Lung microvascular endothelial cell (primary cell): ENCODE data around the gene DESI2. TPM values are rescaled to one million over a fixed set of nuclear protein-coding genes. Genes with fewer than 3 reads are reported as not detected.

Source experiments
- DNase-seq, 2 donors: peaks; one replicate each; pipeline versions ENCODE4 v3.0.0 to v3.0.0-alpha.2; 2010; ENCODE audit warnings: low read depth in 2 of 2
- total RNA-seq: library from RNA; depleted of rRNA; stranded (reverse); fragments of >200 nt; gene quantifications from 2 replicates; pipeline ENCODE4 v1.2.1, GENCODE V29; 2014

DESI2 gene
- total RNA-seq = 38.9 and 41.2 TPM in 2 replicates

- peak; percentile 100 for DNase-seq
Measured at GRCh38 chr1:244652623-244653438, at the start of gene DESI2. TSS of gene DESI2 (plus strand) at chr1:244653126. CDS start at chr1:244653314, 188 bp downstream.

DNA sequence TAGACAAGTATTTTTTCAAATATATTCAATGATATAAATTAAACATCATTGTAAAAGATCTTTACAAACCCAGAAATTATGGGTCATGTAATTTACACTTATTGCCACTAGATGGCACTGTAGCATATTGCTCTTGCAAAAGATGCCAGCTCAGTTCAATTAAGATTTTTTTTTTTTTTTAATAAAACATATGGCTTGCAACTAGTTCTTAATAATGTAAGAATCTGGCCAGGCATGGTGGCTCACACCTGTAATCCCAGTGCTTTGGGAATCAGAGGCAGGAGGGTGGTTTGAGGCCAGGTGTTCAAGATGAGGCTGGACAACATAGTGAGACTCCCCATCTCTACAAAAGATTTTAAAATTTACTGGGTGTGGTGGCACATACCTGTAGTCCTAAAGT lies 49.4 kb upstream of the DESI2 start:
- DNase-seq = peak; percentile 49 to 57

DNA sequence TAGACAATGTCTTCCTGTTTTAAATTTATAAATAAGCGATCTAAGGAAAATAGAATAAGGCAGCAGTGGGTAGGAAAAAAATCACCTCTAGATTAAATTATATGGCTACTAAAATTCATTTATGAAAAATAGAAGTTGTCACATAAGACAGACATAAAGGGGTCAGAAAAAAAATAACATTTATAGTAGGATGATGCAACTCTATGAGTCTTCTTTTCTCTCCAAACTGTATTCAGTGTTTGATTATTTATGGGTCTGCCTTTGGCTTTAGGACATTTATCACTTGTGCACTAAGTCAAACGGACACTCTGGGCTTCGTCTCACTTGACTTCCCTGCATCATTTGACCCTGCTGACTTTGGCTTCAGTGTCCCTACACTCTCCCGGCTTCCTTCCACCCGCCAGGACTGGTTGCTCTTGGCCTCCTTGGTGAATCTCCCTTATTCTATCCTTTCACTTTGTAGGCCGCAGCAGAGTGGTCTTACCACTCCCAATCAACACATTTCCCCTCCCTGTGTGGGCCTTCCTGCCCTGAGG lies 47.0 kb upstream of the DESI2 start:
- no peak for DNase-seq

DNA sequence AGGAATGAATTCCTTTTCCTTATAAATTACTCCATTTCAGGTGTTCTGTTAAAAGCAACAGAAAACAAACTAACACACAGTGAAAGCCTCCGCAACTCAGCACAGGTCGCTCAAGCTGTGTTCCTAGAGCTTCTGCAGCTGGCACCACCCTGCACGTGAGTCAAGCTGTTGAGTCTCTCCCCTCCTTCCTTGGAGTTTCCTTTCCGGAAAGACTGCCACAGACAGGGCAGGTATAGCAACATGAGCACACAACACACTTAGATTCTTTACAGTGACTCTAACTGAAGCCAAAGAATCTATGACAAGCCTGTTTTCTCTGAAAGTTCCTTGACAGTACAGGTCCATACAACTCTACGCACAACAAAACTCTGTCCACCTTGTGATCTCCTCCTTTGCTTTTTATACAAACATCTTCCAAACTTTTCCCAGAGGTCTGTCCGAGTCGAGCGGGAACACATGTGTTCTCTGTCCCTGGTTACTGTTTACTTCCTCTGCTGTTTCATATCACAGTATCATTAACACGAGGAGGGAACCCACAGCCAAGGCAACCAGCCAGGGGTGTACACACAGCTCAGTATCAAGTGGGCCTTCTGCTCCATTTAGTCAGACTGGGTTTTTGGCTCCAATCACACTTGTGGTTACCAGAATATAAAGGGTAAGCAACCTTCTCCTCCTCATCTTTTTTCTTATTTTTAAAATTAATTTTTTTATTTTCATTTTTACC lies 38.7 kb upstream of the DESI2 start:
- no peak for DNase-seq

DNA sequence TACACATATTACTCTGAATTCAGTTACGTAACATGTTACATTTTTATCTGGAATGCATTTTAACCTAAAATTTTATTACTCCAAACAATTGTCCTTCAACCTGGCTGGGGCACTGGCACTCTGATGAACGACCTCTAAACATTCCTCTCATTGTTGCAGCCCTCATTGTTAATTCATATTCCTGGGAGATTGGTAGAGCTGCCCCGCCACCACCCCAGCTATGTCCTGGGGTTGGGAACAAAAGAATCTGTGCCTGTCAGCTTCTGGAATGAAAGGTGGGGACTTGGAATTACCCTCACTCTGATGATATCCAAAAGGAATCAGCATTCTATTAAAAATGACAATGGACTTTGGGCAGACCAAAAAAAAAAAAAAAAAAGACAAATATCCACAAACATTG lies 38.0 kb upstream of the DESI2 start:
- no peak for DNase-seq

DNA sequence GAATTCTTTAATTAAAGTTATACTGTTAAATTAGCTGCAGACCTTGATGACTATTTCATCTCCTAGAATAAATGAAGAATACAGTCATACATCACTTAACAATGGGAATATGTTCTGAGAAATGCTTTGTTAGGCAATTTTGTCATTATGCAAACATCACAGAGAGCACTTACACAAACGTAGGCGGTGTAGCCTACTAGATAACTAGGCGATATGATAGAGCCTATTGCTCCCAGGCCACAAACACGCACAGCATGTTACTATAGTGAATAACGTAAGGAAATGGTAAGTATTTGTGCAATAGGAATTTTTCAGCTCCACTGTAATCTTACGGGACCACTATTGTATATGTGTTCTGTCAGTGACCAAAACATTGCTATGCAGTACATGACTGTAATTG lies 37.6 kb upstream of the DESI2 start:
- no peak for DNase-seq

- no peak for DNase-seq
Measured at GRCh38 chr1:244626709-244627108, 26.2 kb upstream of the DESI2 start.

GRCh38 chr1:244628789-244629188 lies 24.1 kb upstream of the DESI2 start:
- DNase-seq = no peak

GRCh38 chr1:244633140-244633539 lies 19.8 kb upstream of the DESI2 start:
- no peak for DNase-seq

- DNase-seq = no peak
Measured at GRCh38 chr1:244634546-244634945, 18.4 kb upstream of the DESI2 start.

DNA sequence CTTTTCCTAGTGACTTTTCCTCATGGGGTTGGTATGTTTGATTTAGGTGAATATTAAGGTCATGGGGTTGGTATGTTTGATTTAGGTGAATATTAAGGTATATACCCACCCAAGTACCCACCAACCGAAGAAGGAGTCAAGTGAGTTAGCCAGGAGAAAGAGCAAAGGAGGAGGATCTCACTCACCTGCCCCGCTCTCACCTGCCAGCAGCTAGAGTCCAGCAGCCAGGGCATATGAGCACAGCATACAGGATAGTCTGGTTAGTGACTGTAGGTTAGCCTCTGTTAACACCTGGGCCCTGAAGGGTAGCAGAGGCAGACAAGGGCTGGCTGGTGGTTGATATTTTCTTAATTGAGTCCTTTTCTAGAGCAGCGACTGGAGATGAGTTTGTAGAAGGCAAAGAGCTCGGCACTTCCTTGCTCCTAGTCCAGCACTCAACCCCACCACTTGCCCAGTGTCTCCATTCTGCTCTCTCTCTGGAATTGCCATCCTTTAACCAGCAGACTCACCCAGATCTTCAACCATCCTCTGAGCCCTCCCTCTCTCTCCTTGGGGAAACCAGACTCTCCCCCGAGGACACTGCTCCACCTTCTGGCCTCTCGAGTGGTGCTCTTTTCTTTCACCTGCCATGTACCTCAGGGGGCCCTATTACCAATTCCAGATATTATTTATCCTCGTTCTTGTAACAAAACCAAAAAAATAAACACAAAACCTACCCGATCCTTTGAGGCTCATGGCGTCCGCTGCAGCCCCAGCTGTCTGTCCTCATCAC lies 16.3 kb upstream of the DESI2 start:
- no peak for DNase-seq

GRCh38 chr1:244639561-244639960 lies 13.4 kb upstream of the DESI2 start:
- DNase-seq = no peak

- no peak for DNase-seq
Measured at GRCh38 chr1:244640917-244641316, 12.0 kb upstream of the DESI2 start.

DNA sequence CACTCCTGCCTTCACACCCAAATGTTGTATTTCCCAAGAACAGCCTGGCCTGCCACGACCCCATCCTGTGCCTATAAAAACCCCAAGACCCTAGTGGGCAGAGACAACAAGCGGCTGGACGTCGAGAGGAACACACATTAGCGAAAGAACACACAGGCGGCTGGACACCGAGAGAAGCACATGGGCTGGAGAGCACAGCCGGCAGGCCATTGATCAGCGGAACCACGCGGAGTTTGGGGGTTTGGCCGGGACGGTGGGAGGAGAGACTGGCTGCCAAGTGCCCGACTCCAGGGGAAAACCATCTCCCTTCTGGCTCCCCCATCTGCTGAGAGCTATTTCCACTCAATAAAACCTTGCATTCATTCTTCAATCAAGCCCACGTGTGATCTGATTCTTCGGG lies 10.4 kb upstream of the DESI2 start:
- no peak for DNase-seq

GRCh38 chr1:244642988-244643387 lies 9.9 kb upstream of the DESI2 start:
- no peak for DNase-seq

DNA sequence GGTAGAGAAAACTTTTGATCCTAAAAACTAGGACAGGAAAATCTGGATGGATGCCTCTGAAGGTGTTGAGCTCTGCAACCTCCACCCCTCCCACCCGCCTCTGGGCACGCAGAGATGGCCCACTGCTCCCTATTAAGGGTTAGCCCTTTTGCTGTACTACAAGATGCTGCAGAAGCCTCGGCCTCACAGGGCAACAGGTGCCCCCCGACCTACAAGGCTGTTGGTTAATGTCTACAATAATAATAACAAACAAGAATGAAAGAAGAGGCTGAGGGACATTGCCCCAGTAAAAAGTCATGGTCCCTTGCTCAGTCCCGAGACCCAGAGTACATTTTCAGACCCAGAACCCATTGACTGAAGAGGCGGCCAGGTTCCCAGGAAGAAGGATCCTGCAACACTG lies 7.5 kb upstream of the DESI2 start:
- no peak for DNase-seq

DNA sequence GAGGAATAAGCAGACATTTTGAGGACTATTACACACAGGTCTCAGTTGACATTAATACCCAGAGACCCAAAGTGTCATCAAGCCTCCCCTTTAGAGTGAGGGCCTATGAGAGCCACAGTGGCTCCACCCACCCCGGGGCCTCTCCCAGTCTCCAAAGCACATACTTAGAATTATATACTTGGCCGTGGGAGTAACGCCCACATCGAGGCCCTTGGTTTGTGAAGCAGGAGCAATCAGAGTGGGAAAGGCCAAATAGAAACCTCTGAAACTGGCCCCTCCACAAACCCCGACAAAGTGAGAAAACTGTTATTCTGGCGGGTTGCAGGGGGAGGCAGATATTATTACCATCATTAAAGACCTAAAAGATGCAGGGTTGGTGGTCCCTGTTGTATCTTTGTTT lies 7.0 kb upstream of the DESI2 start:
- DNase-seq = no peak

GRCh38 chr1:244647819-244648218 lies 5.1 kb upstream of the DESI2 start:
- no peak for DNase-seq

- no peak for DNase-seq
Measured at GRCh38 chr1:244651956-244652622, 837 bp upstream of the DESI2 start.

DNA sequence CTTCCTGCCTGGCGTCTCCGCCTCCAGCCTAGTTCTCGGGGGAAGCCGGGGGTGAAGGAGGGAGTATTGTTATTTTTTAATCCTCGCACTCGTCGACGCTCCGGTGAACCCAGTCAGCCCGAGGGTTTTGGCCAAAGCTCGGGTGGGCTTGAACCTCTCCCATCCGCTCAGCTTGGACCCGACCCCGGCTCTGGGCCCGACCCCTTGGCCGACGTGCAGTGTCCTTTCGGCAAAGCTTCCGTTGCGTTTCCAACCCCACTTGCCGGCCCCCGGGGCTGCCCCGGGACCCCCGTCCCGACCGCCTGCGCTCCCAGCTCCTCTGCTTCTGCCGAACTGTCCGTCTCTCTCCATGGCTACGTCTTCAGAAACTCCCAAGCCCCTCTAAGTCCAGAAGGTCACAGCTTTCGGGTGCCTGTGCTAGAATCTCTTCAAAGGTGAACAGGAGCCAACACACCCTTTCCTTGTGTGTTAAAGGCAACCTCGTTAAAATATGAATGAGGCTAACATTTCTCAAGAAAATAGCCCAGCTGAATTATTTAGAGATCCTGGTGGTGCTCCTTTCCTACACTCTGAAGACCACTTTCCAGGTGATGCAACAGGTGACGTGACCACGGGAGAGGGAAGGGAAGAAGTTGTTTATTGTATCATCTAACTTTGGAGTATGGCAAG lies 647 bp downstream of the DESI2 start:
- DNase-seq = peak; percentile 21
